HepG2 (cell line): ENCODE results near the gene AHNAK. TPM values are rescaled to one million over a fixed set of nuclear protein-coding genes. Genes with fewer than 3 reads are reported as not detected.

ENCODE experiments used
- DZIP1 ChIP-seq: sonication (generic); formaldehyde crosslinking; IDR thresholded peaks from 2 replicates; pipeline ENCODE4 v1.5.0; 2020; ENCODE audit warnings: mild to moderate bottlenecking, missing genetic modification reagents
- PAWR ChIP-seq: sonication (generic); formaldehyde crosslinking; IDR thresholded peaks from 2 replicates; pipeline ENCODE4 v1.4.0; 2020; ENCODE audit warnings: missing genetic modification reagents, mild to moderate bottlenecking, borderline replicate concordance
- SMAD1 ChIP-seq: sonication (generic); formaldehyde crosslinking; IDR thresholded peaks from 2 replicates; pipeline ENCODE4 v1.4.0; 2020; ENCODE audit warnings: missing genetic modification reagents, low read depth, mild to moderate bottlenecking, borderline replicate concordance
- ZBTB33 ChIP-seq: sonication (generic); formaldehyde crosslinking; IDR thresholded peaks from 2 replicates; pipeline ENCODE4 v1.4.0; 2020; ENCODE audit warnings: missing genetic modification reagents
- ZNF24 ChIP-seq: fragments of 450-650 bp; IDR thresholded peaks from 2 replicates; pipeline ENCODE4 v1.6.1; 2017; ENCODE audit warnings: antibody characterized with exemption, mild to moderate bottlenecking
- ZNF326 ChIP-seq: sonication (generic); formaldehyde crosslinking; IDR thresholded peaks from 2 replicates; pipeline ENCODE4 v1.4.0; 2020; ENCODE audit warnings: missing genetic modification reagents, borderline replicate concordance
- ZNF7 ChIP-seq: IDR thresholded peaks from 2 replicates; pipeline ENCODE4 v1.6.1; 2016; ENCODE audit warnings: missing biosample characterization, missing genetic modification reagents
- polyA plus RNA-seq, 8 experiments: library from polyadenylated mRNA; depleted of rRNA in 3 of 8; stranded (reverse) in 7 of 8; unstranded in 1 of 8; fragments of >200 nt; fragmentation: Illumina TruSeq in 4 of 8; extraction: Trizol in 4 of 8; gene quantifications; 2 replicates each; pipeline versions ENCODE4 v1.2.1 to v1.2.3, GENCODE V29; 2011 to 2016; ENCODE audit warnings: low read depth in 4 of 8, missing spikeins in 1 of 8, mixed read lengths in 1 of 8; ENCODE audit not compliant: insufficient read depth in 1 of 8
- total RNA-seq, 5 experiments: library from RNA; depleted of rRNA; stranded (reverse); fragments of >200 nt; fragmentation: Illumina TruSeq; extraction: Trizol; gene quantifications; 2 replicates each; pipeline ENCODE4 v1.2.3, GENCODE V29; 2016; ENCODE audit warnings: low read depth in 1 of 5
- TF ChIP-seq, protein P1 (sequence below): sonication (generic); formaldehyde crosslinking; IDR thresholded peaks from 2 replicates; pipeline ENCODE4 v1.8.0; 2023; ENCODE audit warnings: mild to moderate bottlenecking, missing genetic modification reagents

The AHNAK gene
- total and polyA plus RNA-seq, 2 of the 13 experiments (the other 11 are each of a cell fraction or from before 2014, with no cell fraction given), result 23.4 to 25.0 TPM

DNA sequence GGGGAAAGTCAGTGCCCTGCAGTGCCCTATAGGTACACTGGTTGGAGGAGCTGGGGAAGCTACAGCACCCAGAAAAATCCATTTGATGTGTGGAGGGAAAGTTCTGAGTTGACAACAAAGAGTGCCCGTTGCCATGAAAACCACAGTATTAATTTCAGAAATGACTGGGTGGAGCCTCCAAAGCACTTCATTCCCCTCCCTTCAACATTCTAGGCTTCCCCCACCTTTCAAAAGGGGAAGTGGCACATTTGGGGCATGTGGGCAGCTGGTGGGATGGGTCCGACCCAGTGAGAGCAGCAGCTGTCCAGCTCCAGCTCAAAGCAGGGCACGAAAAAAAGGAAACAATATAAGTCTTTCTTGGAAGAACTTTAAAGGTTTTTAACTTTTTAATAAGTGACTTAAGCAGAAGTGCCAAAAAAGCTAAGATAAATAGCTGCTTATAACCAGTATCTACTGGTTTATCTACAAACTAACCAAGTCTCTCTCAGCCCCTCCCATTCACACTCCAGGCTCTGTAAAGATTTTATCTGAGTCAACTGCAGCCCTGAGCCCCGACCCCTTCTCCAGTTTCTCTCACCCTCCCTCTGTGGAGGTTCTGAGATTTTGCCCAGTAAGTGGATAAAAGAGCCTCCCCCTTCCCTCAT is 9.0 kb upstream of the AHNAK start (continued):
- no peak for TF ChIP-seq ZBTB33 (CRISPR knock-in tag)
- TF ChIP-seq SMAD1, result no peak
- no peak for TF ChIP-seq PAWR (CRISPR knock-in tag)
- TF ChIP-seq, protein P1, sequence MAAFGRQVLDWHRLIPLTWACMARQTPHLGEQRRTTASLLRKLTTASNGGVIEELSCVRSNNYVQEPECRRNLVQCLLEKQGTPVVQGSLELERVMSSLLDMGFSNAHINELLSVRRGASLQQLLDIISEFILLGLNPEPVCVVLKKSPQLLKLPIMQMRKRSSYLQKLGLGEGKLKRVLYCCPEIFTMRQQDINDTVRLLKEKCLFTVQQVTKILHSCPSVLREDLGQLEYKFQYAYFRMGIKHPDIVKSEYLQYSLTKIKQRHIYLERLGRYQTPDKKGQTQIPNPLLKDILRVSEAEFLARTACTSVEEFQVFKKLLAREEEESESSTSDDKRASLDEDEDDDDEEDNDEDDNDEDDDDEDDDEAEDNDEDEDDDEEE (CRISPR knock-in tag), result no peak
- no peak for TF ChIP-seq ZNF24
- no peak for TF ChIP-seq ZNF7 (CRISPR knock-in tag)
- TF ChIP-seq ZNF326 (CRISPR knock-in tag), result no peak
- TF ChIP-seq DZIP1 (CRISPR knock-in tag), result no peak
